Liver (tissue), 9 donors: ENCODE measurements around the gene PMM1. TPM values are rescaled to one million over a fixed set of nuclear protein-coding genes. Genes with fewer than 3 reads are reported as not detected.

Source experiments
- DNase-seq: peaks from one replicate; pipeline ENCODE4 v3.0.0-alpha.2; 2017; ENCODE audit warnings: low spot score
- H3K27ac ChIP-seq, 2 donors: one replicate each; pipeline ENCODE4 v1.7.0; 2013; ENCODE audit warnings: inconsistent platforms in 2 of 2, low read length in 2 of 2, control low read depth in 1 of 2, low read depth in 1 of 2, mild to moderate bottlenecking in 1 of 2
- H3K27me3 ChIP-seq, 4 donors: one replicate each; pipeline versions ENCODE4 v1.6.1 to v1.7.0; 2013; ENCODE audit warnings: low read length in 3 of 4, inconsistent platforms in 1 of 4, mild to moderate bottlenecking in 1 of 4, moderate library complexity in 1 of 4; ENCODE audit not compliant: control insufficient read depth in 4 of 4, insufficient read depth in 4 of 4
- H3K36me3 ChIP-seq, 4 donors: one replicate each; pipeline versions ENCODE4 v1.6.1 to v1.7.0; 2013; ENCODE audit warnings: low read length in 3 of 4, mild to moderate bottlenecking in 3 of 4, low read depth in 1 of 4, moderate library complexity in 1 of 4; ENCODE audit not compliant: control insufficient read depth in 4 of 4, insufficient read depth in 3 of 4
- H3K4me1 ChIP-seq, 4 donors: one replicate each; pipeline versions ENCODE4 v1.6.1 to v1.7.0; 2013; ENCODE audit warnings: low read length in 3 of 4, mild to moderate bottlenecking in 3 of 4, moderate library complexity in 1 of 4; ENCODE audit not compliant: control insufficient read depth in 4 of 4, insufficient read depth in 4 of 4
- H3K4me3 ChIP-seq, 3 donors: one replicate each; pipeline versions ENCODE4 v1.6.1 to v1.7.0; 2013; ENCODE audit warnings: low read length in 3 of 3, control low read depth in 1 of 3, low read depth in 1 of 3, mild to moderate bottlenecking in 1 of 3
- H3K9ac ChIP-seq, 2 donors: one replicate each; pipeline ENCODE4 v1.7.0; 2013; ENCODE audit warnings: low read length in 2 of 2, mild to moderate bottlenecking in 2 of 2, moderate library complexity in 2 of 2, control low read depth in 1 of 2, low read depth in 1 of 2
- H3K9me3 ChIP-seq, 4 donors: one replicate each; pipeline versions ENCODE4 v1.6.1 to v1.7.0; 2013; ENCODE audit warnings: low read length in 3 of 4; ENCODE audit not compliant: control insufficient read depth in 4 of 4
- ATF3 ChIP-seq: IDR thresholded peaks from 2 replicates; pipeline ENCODE4 v1.6.1; 2016; ENCODE audit warnings: antibody characterized with exemption
- EGR1 ChIP-seq, 2 donors: IDR thresholded peaks; 2 replicates each; pipeline ENCODE4 v1.6.1; 2016 to 2018; ENCODE audit warnings: antibody characterized with exemption in 2 of 2, low read depth in 2 of 2
- FOXA2 ChIP-seq: IDR thresholded peaks from 2 replicates; pipeline ENCODE4 v1.6.1; 2016; ENCODE audit warnings: antibody characterized with exemption
- GABPA ChIP-seq, 2 donors: IDR thresholded peaks in 1 of 2; conservative IDR thresholded peaks in 1 of 2; 2 replicates each; pipeline ENCODE4 v1.6.1; 2016; ENCODE audit warnings: antibody characterized with exemption in 2 of 2, mild to moderate bottlenecking in 1 of 2, moderate library complexity in 1 of 2
- HNF4G ChIP-seq: IDR thresholded peaks from 2 replicates; pipeline ENCODE4 v1.6.1; 2016; ENCODE audit warnings: antibody characterized with exemption
- RAD21 ChIP-seq, 2 donors: IDR thresholded peaks; 2 replicates each; pipeline ENCODE4 v1.6.1; 2016; ENCODE audit warnings: antibody characterized with exemption in 2 of 2, mild to moderate bottlenecking in 2 of 2
- RXRA ChIP-seq, 2 donors: IDR thresholded peaks; 2 replicates each; pipeline ENCODE4 v1.6.1; 2017 to 2018; ENCODE audit warnings: antibody characterized with exemption in 2 of 2, mild to moderate bottlenecking in 1 of 2
- SP1 ChIP-seq: IDR thresholded peaks from 2 replicates; pipeline ENCODE4 v1.6.1; 2018; ENCODE audit warnings: antibody characterized with exemption, mild to moderate bottlenecking
- TAF1 ChIP-seq: conservative IDR thresholded peaks from 2 replicates; pipeline ENCODE4 v1.6.1; 2016; ENCODE audit warnings: antibody characterized with exemption, mild to moderate bottlenecking
- YY1 ChIP-seq: IDR thresholded peaks from 2 replicates; pipeline ENCODE4 v1.6.1; 2016; ENCODE audit warnings: antibody characterized with exemption, mild to moderate bottlenecking
- WGBS: extraction: QIAGEN DNeasy Blood & Tissue Kit; methylation state at CpG from one replicate; pipeline ENCODE4 v1.1.7; 2013; 5-methylcytosine and 5-hydroxymethylcytosine counted together
- polyA plus RNA-seq, 2 donors: library from polyadenylated mRNA; stranded (reverse) in 1 of 2; unstranded in 1 of 2; fragments of 200-250 nt in 1 of 2; fragments of >200 nt in 1 of 2; fragmentation: Nextera tagmentation in 1 of 2; extraction: Ambion mirVana in 1 of 2; gene quantifications; one replicate each; pipeline versions ENCODE4 v1.2.1 to v1.2.3, GENCODE V29; 2013 to 2015
- total RNA-seq, 2 donors: library from RNA; depleted of rRNA; stranded (reverse); fragments of >200 nt; gene quantifications; one replicate each; pipeline ENCODE4 v1.2.3, GENCODE V29; 2014
- TF ChIP-seq, protein P1 (sequence below): fragments of 150-350 bp; IDR thresholded peaks from 2 replicates; pipeline ENCODE4 v1.5.1; 2017; ENCODE audit warnings: improper control_type of control experiment, low read depth, low read length; ENCODE audit not compliant: missing input control
- TF ChIP-seq, protein P2 (sequence below): IDR thresholded peaks from 2 replicates; pipeline ENCODE4 v1.6.1; 2016; ENCODE audit warnings: antibody characterized with exemption
- TF ChIP-seq, protein P3 (sequence below): IDR thresholded peaks from 2 replicates; pipeline ENCODE4 v1.6.1; 2016; ENCODE audit warnings: antibody characterized with exemption, mild to moderate bottlenecking
- donor health status: healthy.
- donor health status: healthy.
- donor health status: healthy.
- donor health status: healthy.
- donor health status: healthy.

PMM1 gene
- total and polyA plus RNA-seq, 4 donors: 24.9 to 50.2 (median 32.6) TPM

GRCh38 chr22:41621099-41621910 is 31.7 kb upstream of the PMM1 start, which contains the start of gene XRCC6 (continued):
- TF ChIP-seq, protein P1, sequence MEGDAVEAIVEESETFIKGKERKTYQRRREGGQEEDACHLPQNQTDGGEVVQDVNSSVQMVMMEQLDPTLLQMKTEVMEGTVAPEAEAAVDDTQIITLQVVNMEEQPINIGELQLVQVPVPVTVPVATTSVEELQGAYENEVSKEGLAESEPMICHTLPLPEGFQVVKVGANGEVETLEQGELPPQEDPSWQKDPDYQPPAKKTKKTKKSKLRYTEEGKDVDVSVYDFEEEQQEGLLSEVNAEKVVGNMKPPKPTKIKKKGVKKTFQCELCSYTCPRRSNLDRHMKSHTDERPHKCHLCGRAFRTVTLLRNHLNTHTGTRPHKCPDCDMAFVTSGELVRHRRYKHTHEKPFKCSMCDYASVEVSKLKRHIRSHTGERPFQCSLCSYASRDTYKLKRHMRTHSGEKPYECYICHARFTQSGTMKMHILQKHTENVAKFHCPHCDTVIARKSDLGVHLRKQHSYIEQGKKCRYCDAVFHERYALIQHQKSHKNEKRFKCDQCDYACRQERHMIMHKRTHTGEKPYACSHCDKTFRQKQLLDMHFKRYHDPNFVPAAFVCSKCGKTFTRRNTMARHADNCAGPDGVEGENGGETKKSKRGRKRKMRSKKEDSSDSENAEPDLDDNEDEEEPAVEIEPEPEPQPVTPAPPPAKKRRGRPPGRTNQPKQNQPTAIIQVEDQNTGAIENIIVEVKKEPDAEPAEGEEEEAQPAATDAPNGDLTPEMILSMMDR: no peak
- no peak for TF ChIP-seq HNF4G
- no peak for TF ChIP-seq EGR1 (IDR thresholded peaks at IDR 0.05; ENCODE audit: low read depth in 2 of 2)
- TF ChIP-seq GABPA (IDR thresholded peaks at IDR 0.05 in 1 of 2, conservative IDR thresholded peaks at IDR 0.05 in 1 of 2): no peak
- peak; percentile 94 for TF ChIP-seq YY1
- TF ChIP-seq ATF3: no peak
- TF ChIP-seq SP1: peak; percentile 64
- TF ChIP-seq RAD21 (IDR thresholded peaks at IDR 0.05): no peak
- TF ChIP-seq, protein P2, sequence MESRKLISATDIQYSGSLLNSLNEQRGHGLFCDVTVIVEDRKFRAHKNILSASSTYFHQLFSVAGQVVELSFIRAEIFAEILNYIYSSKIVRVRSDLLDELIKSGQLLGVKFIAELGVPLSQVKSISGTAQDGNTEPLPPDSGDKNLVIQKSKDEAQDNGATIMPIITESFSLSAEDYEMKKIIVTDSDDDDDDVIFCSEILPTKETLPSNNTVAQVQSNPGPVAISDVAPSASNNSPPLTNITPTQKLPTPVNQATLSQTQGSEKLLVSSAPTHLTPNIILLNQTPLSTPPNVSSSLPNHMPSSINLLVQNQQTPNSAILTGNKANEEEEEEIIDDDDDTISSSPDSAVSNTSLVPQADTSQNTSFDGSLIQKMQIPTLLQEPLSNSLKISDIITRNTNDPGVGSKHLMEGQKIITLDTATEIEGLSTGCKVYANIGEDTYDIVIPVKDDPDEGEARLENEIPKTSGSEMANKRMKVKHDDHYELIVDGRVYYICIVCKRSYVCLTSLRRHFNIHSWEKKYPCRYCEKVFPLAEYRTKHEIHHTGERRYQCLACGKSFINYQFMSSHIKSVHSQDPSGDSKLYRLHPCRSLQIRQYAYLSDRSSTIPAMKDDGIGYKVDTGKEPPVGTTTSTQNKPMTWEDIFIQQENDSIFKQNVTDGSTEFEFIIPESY: no peak

- no peak for DNase-seq
- H3K36me3 ChIP-seq: peaks cover 0 to 9% (median 4%) of the 10 kb centered on the region in 4 donors
Observed at GRCh38 chr22:41620589-41621098, 31.0 kb upstream of the PMM1 start, which contains the start of gene DESI1. DESI1 (minus strand) TSS chr22:41621043; CDS start chr22:41620839, 204 bp downstream.

More at GRCh38 chr22:41620589-41621098, 31.0 kb upstream of the PMM1 start, which contains the start of gene DESI1:
- H3K27ac ChIP-seq: peak within 1 kb of the TSS; percentile 96 to 100
- no peak for TF ChIP-seq FOXA2
- TF ChIP-seq, protein P2: no peak
- TF ChIP-seq, protein P3, sequence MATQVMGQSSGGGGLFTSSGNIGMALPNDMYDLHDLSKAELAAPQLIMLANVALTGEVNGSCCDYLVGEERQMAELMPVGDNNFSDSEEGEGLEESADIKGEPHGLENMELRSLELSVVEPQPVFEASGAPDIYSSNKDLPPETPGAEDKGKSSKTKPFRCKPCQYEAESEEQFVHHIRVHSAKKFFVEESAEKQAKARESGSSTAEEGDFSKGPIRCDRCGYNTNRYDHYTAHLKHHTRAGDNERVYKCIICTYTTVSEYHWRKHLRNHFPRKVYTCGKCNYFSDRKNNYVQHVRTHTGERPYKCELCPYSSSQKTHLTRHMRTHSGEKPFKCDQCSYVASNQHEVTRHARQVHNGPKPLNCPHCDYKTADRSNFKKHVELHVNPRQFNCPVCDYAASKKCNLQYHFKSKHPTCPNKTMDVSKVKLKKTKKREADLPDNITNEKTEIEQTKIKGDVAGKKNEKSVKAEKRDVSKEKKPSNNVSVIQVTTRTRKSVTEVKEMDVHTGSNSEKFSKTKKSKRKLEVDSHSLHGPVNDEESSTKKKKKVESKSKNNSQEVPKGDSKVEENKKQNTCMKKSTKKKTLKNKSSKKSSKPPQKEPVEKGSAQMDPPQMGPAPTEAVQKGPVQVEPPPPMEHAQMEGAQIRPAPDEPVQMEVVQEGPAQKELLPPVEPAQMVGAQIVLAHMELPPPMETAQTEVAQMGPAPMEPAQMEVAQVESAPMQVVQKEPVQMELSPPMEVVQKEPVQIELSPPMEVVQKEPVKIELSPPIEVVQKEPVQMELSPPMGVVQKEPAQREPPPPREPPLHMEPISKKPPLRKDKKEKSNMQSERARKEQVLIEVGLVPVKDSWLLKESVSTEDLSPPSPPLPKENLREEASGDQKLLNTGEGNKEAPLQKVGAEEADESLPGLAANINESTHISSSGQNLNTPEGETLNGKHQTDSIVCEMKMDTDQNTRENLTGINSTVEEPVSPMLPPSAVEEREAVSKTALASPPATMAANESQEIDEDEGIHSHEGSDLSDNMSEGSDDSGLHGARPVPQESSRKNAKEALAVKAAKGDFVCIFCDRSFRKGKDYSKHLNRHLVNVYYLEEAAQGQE: peak; percentile 87
- peak in 1 of 2 donors; percentile 41 for TF ChIP-seq RXRA (IDR thresholded peaks at IDR 0.05)
- peak; percentile 89 for TF ChIP-seq TAF1
- peak in 1 of 2 donors; percentile 69 for TF ChIP-seq EGR1 (IDR thresholded peaks at IDR 0.05; ENCODE audit: low read depth in 2 of 2)
- H3K4me1 ChIP-seq: peaks cover 2 to 34% (median 15%) of the 10 kb centered on the region in 4 donors
- under 1% methylated on average over 40 of the region's 40 CpGs for WGBS
- peak within 1 kb of the TSS; percentile 76 to 97 (median 96) for H3K4me3 ChIP-seq
- H3K9me3 ChIP-seq: no peaks in the 10 kb centered on the region
- peak within 1 kb of the TSS; percentile 94 to 95 for H3K9ac ChIP-seq
- no peaks in the 10 kb centered on the region for H3K27me3 ChIP-seq
